NCI-H460 (cell line): Measurements from ENCODE around the gene HDGFL2. TPM values are rescaled to one million over a fixed set of nuclear protein-coding genes. Genes with fewer than 3 reads are reported as not detected.

ENCODE experiments used
- DNase-seq: peaks from one replicate; pipeline ENCODE4 v3.0.0-alpha.2; 2016; ENCODE audit warnings: low read depth; ENCODE audit errors: extremely low read depth
- total RNA-seq: library from RNA; depleted of rRNA; stranded (reverse); fragments of >200 nt; shearing (Covaris generic); gene quantifications from 2 replicates; pipeline ENCODE4 v1.2.3, GENCODE V29; 2014

Gene HDGFL2
- total RNA-seq, 1 experiment from 2014 or later, result 15.6 TPM

- no peak for DNase-seq
These were observed 27.0 kb upstream of the HDGFL2 start for GRCh38 chr19:4444765-4445741.

GRCh38 chr19:4445963-4446703 lies 26.0 kb upstream of the HDGFL2 start:
- DNase-seq, result no peak

- no peak for DNase-seq
These were observed 25.3 kb upstream of the HDGFL2 start for GRCh38 chr19:4446704-4447200.

GRCh38 chr19:4447327-4448146 lies 24.6 kb upstream of the HDGFL2 start:
- no peak for DNase-seq

- no peak for DNase-seq
These were observed 23.7 kb upstream of the HDGFL2 start for GRCh38 chr19:4448147-4448985.

DNA sequence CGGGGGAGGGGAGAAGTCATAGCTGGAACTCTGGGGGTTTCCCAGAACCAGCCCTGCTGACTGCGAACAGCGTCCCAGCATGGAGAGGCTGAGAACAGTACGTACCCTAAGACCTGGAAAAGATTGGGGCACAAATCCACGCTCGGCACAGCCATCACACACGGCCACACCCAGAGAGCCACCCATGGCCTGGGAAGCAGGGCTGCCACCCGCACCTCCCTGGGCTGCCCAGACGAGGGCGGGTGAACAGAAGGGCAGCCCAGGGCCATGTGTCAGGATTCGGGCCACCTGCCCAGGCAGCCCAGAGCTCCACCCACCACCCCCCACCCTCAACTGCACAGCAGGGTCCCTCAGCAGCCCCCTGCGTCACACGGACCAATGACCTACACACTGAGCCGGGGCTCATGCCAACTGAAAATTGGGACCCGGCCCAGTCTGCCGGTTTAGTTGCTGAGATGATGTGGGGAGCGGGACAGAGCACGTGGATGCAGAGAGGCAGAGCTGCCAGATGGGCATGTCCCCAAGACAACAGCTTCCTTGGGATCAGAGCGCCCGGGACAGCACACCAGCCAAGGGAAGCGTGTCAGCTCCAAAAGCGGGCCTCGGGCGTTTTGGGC lies 23.0 kb upstream of the HDGFL2 start:
- DNase-seq, result no peak

DNA sequence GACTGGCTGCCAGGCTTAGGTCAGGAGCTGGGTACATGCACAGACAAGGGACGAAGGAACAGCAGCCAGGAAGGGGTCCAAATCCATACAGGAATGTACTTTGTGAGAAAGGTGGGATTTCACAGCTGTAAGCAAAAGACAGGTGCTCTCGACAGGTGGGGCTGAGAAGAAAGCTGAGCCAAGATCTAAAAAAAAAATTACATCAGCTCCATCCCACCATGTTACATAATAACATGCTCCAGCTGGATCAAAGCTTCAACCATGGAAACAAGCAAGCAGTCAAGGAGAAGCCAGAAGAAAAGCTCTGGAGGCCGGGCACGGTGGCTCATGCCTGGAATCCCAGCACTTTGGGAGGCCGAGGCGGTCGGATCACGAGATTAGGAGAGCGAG lies 22.5 kb upstream of the HDGFL2 start:
- no peak for DNase-seq

DNA sequence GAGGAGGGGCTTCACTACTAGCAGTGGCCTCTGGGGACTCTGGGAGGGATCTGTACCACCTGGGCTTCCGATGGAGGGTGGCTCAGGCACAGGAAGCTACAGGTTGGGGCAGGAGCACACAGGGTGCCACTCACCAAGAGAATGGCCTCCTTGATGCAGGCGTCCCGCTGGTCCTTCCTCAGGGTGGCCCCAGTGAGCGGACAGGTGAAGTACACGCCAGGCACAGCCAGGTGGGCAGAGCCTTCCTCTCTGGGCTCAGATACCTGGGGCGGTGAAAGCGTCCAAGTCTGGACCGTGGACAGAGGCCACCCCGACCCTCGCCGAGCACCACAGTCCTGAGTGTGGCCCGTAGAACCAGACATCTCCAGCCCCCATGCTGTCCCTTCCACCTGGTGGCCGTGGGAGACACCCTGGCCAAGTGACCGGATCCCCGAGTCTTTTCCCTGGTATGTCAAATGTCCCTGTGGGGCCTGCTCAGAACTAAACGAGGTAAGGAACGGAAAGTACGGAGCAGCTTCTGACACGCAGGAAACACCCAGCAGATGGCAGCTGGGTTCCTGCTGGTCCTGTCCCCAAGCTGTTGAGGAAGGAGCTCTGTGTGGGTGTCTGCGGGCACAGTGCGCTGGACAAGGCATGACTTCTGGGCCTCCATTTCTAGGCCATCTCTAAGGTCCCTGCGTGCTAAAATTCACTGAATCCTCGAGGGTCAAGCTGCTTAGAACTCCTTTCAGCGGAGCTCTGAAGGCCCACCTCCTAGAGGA lies 19.7 kb upstream of the HDGFL2 start:
- DNase-seq, result no peak

DNA sequence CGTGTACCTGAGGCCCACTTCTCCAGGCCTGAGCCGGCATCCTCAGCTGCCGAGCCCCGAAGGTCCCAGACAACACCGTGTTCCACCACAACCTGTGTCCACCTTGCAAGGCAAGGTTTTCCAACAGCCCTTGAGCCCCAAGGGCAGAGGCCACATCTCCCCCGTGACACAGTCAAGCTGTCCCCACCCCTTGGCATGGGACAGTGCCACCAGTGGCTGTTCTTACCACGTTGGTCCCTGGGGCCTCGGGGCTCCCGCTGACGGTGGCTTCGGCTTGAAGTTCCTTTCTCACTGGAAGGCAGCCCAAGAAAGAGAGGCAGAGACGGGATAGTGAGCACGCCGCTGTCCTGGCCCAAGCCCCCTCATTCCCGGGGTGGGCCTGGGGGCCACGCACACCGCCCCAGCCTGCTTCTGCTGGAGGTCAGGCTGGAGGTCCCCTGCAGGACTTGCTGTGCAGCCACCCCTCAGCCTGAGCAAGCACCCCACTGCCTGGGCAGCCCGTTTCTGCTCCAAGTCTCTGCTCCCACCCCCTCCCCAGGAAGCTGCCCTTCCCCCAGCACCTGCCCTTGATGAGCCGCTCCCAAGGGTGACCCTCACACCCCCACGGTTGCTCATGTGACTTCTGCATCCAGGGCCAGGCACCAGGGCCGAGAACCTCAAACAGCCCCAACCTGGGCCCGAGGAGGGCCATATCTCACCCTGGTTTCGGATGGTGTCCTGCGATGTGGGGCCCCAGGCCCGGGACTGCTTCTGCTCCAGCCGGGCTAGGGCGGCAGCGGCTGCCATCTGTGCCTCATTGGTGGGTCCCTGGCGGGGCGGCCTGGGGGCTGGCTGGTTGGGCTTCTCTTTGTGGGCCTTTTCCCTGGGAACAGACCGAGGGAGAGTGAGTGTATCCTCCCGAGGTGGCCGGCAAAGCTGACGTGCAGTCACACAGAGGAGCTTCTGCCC lies 18.6 kb upstream of the HDGFL2 start:
- no peak for DNase-seq

DNA sequence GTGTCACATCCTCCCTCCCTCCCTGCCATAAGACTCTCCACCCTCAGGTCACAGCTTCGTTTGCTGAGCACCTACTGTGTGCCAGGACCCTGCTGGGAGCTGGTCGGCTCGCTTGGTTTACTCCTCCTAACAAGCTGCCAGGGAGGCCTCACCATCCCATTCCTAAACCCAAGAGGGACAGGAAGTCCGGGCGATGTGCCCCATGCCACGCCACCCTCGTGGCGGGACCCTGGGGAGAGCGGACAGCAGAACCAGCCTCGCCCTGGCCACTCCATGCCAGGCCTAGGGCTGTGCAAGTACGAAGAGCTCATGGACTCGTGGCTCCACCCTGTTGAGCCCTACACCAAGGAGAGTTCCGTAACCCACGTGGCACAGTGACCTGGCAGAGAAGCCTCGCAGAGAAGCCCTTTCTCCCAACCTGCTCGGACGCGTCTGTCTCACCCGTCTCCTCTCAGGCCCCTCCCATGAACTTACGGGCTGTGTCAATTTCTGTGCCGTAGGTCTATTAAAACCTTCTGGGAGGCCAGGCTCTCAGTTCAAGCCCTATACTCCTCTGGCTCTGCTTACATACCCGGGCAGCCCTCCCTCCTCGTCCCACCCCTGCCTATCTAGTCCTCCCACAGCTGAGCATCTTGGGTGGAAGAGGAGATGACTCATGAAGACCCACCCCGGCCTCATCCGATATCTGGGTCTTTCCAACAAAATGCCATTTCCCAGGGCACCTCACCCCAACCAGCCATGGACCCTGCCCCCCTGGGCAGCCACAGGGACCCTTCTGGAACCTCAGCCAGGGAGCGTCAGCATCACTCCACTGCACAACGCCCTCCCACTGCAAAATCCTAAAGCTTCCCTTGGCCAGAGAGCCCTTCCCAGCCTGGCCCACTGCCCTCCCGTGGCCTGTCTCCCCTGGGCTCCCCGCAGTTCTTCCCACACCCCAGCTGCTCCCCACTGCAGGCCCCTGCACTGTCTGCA lies 17.1 kb upstream of the HDGFL2 start:
- no peak for DNase-seq

- no peak for DNase-seq
These were observed 16.2 kb upstream of the HDGFL2 start for GRCh38 chr19:4455719-4456475.

DNA sequence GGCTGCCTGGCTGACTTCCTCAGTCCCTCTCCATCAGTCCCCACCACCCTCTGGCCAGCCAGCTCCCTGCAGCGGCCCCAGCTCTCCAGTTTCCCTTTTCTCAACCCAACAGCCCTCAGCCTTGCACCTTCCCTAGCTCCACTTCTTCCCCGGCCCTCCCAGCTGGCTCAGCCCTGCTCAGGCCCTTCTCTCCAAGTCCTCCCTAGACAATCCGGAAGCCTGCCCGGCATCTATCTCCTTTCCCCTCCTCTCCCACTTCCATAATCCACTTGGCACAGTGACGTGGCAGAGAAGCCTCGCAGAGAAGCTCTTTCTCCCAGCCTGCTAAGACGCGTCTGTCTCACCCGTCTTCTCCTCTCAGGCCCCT lies 15.6 kb upstream of the HDGFL2 start:
- DNase-seq, result no peak

DNA sequence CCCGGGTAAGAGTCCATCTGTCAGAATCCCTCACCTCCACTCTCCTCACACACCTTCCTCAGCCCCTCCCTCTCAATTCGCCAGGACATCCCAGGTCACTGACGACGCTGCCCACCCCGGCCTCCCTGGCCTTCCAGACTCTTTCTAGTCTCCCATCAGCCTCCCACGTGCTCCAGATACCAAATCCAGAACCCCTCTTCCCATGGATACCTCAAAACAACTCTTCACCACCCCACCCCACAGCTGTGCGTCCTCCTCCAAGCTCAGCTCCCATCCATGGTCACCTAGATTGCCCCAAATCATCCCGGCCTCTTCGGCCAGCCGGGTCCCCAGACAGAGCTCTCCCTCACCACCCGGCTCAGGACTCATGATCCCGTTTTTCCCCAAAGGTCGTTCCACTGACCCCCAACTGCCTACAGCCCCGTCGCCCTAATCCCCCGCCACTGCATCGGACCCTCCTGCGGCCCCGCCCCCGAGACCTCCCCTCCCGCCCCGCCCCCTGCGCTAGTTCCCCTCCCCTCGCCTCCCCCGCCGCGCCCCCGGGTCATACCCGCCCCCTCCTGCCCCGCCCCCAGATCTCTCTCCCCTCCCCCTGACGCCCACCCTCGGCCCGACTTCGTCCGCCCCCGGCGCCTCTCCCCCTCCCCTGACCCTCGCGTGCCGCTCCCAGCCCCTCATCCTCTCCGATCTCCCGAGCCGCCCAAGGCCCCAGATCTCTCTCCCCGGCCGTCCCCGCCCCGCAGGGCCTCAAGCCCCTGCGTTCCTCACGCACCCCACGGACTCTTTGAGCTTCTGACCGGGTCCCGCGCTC lies 15.0 kb upstream of the HDGFL2 start:
- DNase-seq, result no peak

DNA sequence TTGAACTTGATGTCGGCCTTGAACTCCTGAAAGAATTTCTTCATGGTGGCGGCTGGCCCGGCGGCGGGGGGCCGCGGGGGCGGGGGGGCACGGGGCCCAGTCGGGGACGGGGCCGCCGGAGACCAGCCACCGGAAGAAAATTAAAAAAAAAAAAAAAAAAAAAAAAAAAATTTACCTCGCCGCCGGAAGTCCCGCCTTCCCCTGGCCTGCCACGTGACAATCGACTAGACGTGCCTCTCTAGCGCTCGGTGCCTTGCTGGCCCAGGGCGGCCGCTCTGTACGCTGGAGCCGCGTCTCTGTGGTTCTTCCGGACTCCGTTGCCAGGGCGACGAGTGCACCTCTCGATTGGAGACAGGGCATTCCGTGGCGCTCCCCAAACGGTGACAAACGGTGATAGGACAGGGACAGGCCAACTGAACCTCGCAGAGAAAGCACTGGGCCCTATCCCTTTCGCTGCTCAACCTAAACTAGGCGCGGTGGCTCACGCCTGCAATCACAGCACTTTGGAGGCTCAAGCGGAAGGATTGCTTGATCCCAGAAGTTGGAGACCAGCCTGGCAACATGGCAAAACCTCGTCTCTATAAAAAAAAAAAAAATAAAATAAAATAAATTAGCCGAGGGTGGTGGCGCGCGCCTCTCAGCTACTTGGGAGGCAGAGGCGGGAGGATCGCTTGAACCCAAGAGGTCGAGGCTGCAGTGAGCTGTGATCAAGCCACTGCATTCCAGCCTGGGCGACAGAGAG lies 14.3 kb upstream of the HDGFL2 start, which contains the start of gene UBXN6:
TSS of gene UBXN6 (minus strand) at position 141 of the 742 bp plus-strand sequence. CDS start at position 44, 97 bp downstream.
- DNase-seq, result peak; percentile 93
